ENCODE data around the gene COL11A2. TPM values are rescaled to one million over a fixed set of nuclear protein-coding genes. Genes with fewer than 3 reads are reported as not detected.
"Not testable (repeated sequence)": the region's sequence is repeated elsewhere in the genome, so short reads cannot be mapped to it uniquely, and the experiment has no call there.

The COL11A2 gene
- total RNA-seq, 2 donors from 2014 or later = 2.5 to 3.2 TPM

DNA sequence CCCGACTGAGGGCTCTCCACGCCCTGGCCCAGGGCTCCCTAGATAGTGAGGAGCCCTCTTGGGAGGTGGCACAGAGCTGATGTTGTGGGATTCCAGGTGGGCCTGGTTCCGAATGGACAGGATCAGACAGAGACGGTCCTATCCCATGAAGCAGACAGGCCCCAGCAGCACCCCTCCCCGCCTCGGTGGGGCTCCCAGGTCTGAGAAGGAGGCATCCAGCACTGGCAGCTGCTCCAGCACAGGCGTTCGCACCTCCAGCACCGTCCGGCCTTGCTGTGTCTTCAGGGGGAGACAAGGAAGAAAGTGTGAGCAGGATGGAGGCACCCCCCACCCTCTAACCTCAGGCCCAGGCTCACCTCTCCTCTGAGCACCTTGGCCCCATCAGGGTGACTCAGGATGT, 28.7 kb downstream of the COL11A2 start:
- no peaks in the 10 kb centered on the region for H3K27me3 Mint-ChIP-seq (ENCODE audit: low read depth)
- no peaks in the 10 kb centered on the region for H3K9me3 Mint-ChIP-seq
- H3K4me3 Mint-ChIP-seq = no peak overlapping the region
- no peak overlapping the region for H3K27ac Mint-ChIP-seq
- H3K4me1 Mint-ChIP-seq (ENCODE audit: low read depth) = peaks cover 14% of the 10 kb centered on the region
- H3K36me3 Mint-ChIP-seq (ENCODE audit: insufficient read depth in 2 of 2) = no peaks in the 10 kb centered on the region
- DNase-seq = no peak
- ATAC-seq (replicated peaks in 1 of 2) = no peak

DNA sequence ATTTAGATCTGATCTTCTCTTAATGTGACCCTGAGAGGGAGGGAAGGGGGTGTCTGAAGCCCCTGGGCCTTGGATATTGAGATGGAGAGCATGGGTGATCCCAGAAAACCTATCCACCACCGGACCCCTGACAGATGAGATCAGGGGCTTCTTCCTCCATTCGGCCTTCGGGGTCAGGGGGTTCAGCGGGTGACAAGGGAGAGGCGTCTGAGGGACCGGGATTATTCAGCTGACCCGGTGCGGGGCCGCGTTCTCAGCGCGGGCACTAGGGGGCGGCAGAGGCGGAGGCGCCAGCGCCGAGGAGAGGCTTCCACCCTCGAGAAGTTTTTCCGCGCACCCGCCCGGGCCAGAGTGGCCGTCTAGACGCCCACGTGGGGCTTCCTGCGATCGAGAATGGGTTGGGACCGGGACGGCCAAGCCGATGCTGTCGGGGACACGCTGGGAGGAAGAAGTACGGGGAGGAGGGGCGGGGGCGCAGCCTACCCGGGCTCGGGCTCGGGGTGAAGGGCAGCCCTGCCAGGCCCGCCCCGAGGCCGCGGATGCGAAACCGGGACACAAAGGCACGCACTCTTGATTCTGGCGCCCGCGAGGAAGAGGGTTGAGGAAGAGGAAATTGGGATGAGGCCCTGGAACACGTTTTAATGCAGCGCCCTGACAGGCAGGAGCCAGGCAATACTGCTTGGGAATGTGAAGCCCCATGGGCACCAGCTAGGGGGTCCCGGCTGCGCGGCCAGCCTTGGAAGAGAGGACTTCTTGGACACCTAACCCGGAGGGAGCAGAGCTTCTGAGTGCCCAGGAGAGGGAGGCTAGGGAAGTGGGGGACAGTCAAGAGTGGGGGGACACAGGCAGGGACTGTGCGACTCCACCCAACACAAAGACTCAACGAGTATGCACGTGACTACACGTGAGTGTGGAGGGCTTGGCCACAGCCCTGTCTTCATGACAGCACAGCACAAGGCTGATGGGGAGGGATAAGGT, 30.6 kb downstream of the COL11A2 start:
- Mint-ChIP-seq H3K27me3 (ENCODE audit: low read depth) (no peaks in the 10 kb centered on the region), H3K27ac (no peak overlapping the region), H3K9me3 (no peaks in the 10 kb centered on the region), H3K36me3 (ENCODE audit: insufficient read depth in 2 of 2) (no peaks in the 10 kb centered on the region), H3K4me3 (peak overlapping the region; percentile 84 to 89), H3K4me1 (ENCODE audit: low read depth) (peaks cover 14% of the 10 kb centered on the region)
- ATAC-seq (replicated peaks in 1 of 2) (peak; percentile 93 to 95), DNase-seq (peak; percentile 86 to 92)

DNA sequence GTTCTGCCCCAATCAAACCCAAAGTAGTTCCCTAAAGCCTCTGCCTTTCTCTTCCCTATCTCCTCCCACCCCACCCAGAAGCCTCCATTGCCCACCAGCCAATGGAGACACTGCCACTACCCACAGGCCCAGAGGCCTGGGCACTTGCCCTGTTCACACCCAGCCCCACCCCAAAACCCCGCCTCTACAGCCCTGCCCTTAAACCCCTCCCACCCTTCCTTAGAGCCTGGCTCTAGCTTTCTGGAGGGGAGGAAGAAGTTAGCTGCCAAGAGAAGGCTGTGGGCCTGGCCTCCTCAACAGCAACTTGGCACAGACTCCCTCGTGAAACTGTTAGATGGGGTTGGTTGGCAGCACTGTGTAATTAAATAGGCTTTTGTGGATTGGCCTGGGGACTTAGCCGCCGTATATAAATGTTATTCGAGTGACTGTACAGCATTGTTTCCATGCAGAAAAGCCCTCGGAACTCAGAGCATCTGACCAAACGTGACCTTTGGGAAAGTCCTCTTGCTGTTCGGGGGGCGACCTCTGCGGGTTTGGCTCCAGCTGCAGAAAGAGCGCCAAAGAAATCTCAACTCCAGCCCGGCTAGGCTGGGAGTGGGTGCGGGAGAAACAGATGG, 31.4 kb downstream of the COL11A2 start:
- H3K27ac Mint-ChIP-seq = no peak overlapping the region

DNA sequence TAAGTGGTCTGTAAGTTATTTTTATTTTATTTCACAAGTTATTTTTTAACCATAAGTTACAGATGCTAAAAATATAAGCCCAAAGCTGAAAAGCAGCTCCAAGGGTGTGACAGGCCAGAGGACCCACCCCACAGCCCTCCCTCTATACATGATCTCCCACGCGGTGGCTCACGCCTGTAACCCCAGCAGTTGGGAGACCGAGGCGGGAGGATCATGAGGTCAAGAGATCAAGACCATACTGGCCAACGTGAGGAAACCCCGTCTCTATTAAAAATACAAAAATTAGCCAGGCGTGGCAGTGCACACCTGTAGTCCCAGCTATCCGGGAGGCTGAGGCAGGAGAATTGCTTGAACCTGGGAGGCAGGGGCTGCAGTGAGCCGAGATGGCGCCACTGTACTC, 32.2 kb downstream of the COL11A2 start:
- Mint-ChIP-seq H3K9me3 (no peaks in the 10 kb centered on the region), H3K27ac (no peak overlapping the region), H3K4me1 (ENCODE audit: low read depth) (peaks cover 14% of the 10 kb centered on the region), H3K36me3 (ENCODE audit: insufficient read depth in 2 of 2) (no peaks in the 10 kb centered on the region), H3K27me3 (ENCODE audit: low read depth) (no peaks in the 10 kb centered on the region), H3K4me3 (no peak overlapping the region)
- no peak for DNase-seq
- no peak for ATAC-seq (replicated peaks in 1 of 2)

More for the DNA sequence above, 31.4 kb downstream of the COL11A2 start:
- DNase-seq (peak in 1 of 2 donors; percentile 28), ATAC-seq (replicated peaks in 1 of 2) (peak in 1 of 2 donors; percentile 33)
- Mint-ChIP-seq H3K9me3 (no peaks in the 10 kb centered on the region), H3K27me3 (ENCODE audit: low read depth) (no peaks in the 10 kb centered on the region), H3K36me3 (ENCODE audit: insufficient read depth in 2 of 2) (no peaks in the 10 kb centered on the region), H3K4me1 (ENCODE audit: low read depth) (peaks cover 14% of the 10 kb centered on the region), H3K4me3 (peak overlapping the region; percentile 84 to 89)

DNA sequence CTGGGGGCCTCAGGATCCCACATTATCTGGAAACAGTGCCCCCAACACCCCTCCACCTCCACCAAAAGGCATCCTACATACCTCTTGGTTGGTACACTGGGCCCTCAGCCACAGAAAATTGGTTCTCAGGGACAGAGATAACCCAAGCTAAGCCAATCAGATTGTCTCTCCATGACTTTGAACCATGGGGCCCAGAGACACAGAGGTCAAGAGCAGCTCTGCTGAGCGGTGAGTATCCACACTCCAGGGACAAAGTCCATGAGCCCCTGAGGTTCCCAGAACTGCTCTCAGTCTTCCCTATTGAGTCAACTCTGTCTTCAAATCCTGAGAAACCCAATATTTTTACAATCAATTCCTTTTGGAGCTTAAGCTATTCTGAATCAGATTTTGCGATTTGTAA, 35.3 kb downstream of the COL11A2 start:
- Mint-ChIP-seq H3K36me3 (ENCODE audit: insufficient read depth in 2 of 2) (peaks cover under 1% of the 10 kb centered on the region in 2 donors), H3K4me3 (no peak overlapping the region), H3K9me3 (peaks cover 0 to under 1% of the 10 kb centered on the region in 2 donors), H3K27ac (no peak overlapping the region), H3K4me1 (ENCODE audit: low read depth) (peaks cover 12% of the 10 kb centered on the region), H3K27me3 (ENCODE audit: low read depth) (no peaks in the 10 kb centered on the region)
- no peak for DNase-seq
- no peak for ATAC-seq (replicated peaks in 1 of 2)

DNA sequence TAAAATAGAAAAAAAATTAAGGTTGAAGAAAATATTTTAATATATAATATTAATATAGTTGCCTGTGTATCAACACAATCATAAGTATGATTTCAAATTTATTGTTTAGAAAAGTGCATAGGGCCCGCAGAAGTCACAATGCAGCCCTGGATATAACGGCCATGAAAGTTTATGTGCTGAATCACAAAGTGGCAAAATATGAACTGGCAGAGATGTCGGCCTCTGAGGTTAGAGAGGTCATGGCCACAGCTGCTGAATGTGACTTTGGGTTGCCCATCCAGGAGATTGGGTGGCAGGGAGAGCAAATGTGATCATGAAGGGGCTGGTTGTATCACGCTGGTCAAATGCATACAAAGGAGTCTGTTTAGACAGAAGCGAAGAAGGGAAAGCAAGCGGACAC, 35.7 kb downstream of the COL11A2 start:
- Mint-ChIP-seq H3K27me3 (ENCODE audit: low read depth) (no peaks in the 10 kb centered on the region), H3K4me1 (ENCODE audit: low read depth) (peaks cover 7% of the 10 kb centered on the region), H3K36me3 (ENCODE audit: insufficient read depth in 2 of 2) (peaks cover 3 to 4% of the 10 kb centered on the region in 2 donors), H3K9me3 (peaks cover 0 to 4% of the 10 kb centered on the region in 2 donors), H3K4me3 (no peak overlapping the region), H3K27ac (no peak overlapping the region)
- no peak for ATAC-seq (replicated peaks in 1 of 2)
- no peak for DNase-seq

DNA sequence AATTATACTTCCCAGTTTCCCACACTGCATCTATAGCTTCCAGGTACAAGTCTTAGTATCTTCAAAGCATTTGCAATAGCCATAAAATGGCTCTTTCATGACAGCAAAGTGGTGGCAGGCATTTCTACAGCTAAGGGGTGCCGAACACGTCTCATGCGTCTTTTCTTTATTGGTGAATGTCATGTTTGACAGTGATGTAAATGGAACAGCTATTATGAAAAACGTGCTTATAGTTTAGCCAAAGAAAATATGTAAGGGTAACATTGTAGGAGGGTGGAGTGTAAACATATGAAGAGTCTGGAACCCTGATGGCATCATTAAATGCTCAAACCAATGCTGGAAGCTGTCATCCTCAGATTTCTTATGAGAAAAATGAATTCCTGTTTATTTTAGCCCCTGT, 37.9 kb downstream of the COL11A2 start:
- peaks cover 3 to 4% of the 10 kb centered on the region in 2 donors for H3K36me3 Mint-ChIP-seq (ENCODE audit: insufficient read depth in 2 of 2)
- no peaks in the 10 kb centered on the region for H3K27me3 Mint-ChIP-seq (ENCODE audit: low read depth)

DNA sequence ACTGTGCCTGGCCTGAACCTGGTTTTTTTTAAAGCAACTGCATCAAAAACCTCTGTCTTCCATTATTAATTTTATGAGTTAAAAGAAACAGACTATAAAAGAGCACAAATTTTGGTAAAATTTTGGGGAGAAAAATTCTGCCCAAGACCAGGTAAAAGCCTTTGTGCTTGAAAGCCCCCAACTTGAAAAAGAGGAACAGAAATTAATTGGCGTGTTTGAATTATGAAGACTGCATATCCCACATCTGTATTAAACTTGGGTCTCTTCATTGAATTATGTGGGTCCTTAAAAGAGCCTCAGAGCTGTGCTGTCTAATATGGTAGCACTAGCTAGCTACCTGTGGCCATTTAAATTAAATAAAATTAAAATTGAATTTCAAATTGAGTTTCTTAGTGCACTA, 41.2 kb downstream of the COL11A2 start:
- Mint-ChIP-seq H3K27me3 (ENCODE audit: low read depth) (no peaks in the 10 kb centered on the region), H3K36me3 (ENCODE audit: insufficient read depth in 2 of 2) (peaks cover 3 to 4% of the 10 kb centered on the region in 2 donors), H3K27ac (no peak overlapping the region), H3K4me3 (no peak overlapping the region), H3K9me3 (peaks cover 0 to 4% of the 10 kb centered on the region in 2 donors), H3K4me1 (ENCODE audit: low read depth) (no peaks in the 10 kb centered on the region)
- DNase-seq (no peak), ATAC-seq (replicated peaks in 1 of 2) (no peak)

More for the DNA sequence above, 37.9 kb downstream of the COL11A2 start:
- DNase-seq (no peak), ATAC-seq (replicated peaks in 1 of 2) (no peak)
- Mint-ChIP-seq H3K4me3 (no peak overlapping the region), H3K4me1 (ENCODE audit: low read depth) (no peaks in the 10 kb centered on the region), H3K27ac (no peak overlapping the region), H3K9me3 (peaks cover 0 to 4% of the 10 kb centered on the region in 2 donors)

DNA sequence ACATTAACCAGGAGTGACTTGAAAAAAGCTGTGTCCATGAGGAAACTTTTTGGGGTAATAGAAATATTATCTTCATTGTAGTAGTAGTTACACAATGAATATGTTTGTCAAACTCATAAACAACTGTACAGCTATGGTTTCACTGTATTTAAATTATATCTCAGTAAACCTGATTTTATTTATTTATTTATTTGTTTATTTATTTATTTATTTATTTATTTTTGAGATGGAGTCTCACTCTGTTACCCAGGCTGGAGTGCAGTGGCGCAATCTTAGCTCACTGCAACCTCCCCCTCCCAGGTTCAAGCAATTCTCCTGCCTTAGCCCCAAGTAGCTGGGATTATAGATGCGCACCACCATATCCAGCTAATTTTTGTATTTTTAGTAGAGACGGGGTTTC, 41.7 kb downstream of the COL11A2 start:
- not testable (repeated sequence) for DNase-seq; H3K4me1 Mint-ChIP-seq (ENCODE audit: low read depth); H3K4me3 Mint-ChIP-seq; H3K9me3 Mint-ChIP-seq; ATAC-seq (replicated peaks in 1 of 2); H3K36me3 Mint-ChIP-seq (ENCODE audit: insufficient read depth in 2 of 2); H3K27me3 Mint-ChIP-seq (ENCODE audit: low read depth); H3K27ac Mint-ChIP-seq

DNA sequence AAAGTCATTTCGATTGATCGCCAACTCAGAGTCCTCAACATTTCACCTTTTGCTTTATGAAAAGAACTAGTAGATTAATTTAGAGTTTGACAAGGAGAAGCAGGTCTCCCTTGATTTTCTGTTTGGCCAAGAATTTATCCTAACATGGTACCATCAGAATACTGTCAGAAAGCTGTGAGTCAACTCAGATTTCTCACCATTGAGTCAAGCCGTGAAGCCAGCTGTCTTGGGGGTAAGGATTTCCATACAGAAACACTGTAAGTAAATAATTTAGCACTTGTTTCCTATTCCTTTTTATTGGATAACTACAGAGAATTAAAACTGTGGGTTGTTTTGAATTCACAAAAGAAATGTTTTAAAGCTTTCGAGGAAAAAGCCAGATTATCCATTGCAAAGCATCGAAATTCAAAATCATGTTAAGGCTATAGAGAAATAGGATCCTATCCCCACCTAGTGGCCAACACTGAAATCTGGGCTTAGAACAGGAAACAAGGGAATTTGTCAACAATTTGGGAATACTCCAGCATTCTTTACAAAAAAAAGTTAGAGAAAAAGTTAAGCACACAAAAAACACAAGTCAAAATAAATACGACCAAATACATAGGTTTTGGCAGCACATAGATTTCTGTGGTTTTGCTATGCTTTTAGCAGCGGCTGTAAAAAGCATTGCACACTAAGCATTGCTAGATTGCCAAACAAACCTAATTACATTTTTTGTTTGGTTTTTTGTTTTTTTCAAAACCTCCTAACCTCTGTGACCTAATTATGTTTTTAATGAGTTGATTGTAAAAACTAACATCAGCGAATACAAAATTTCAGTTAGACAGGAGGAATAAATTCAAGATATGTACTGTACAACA, 44.2 kb downstream of the COL11A2 start:
- Mint-ChIP-seq H3K27me3 (ENCODE audit: low read depth) (peaks cover 5% of the 10 kb centered on the region), H3K9me3 (peaks cover 0 to 4% of the 10 kb centered on the region in 2 donors), H3K36me3 (ENCODE audit: insufficient read depth in 2 of 2) (peaks cover 3 to 4% of the 10 kb centered on the region in 2 donors), H3K4me1 (ENCODE audit: low read depth) (no peaks in the 10 kb centered on the region), H3K4me3 (no peak overlapping the region), H3K27ac (no peak overlapping the region)
- no peak for ATAC-seq (replicated peaks in 1 of 2)
- no peak for DNase-seq

DNA sequence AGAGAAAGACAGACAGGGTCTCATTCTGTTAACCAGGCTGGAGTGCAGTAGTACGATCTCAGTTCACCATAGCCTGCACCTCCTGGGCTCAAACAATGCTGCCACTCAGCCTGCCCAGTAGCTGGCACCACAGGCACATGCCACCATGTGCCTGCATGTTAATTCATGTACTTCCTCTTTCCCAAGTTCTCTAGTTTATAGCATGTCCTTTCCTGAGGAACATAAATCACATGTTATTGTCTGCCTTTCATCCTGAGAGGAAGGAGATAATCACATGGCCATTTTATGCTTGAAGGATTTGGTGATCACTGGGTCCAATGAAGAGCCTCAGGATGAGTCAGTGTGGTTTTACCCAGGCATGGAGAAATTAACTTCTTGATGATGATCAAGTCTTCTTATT, 47.9 kb downstream of the COL11A2 start:
- Mint-ChIP-seq H3K27me3 (ENCODE audit: low read depth) (peaks cover 34% of the 10 kb centered on the region), H3K36me3 (ENCODE audit: insufficient read depth in 2 of 2) (no peaks in the 10 kb centered on the region), H3K4me3 (no peak overlapping the region), H3K27ac (no peak overlapping the region), H3K9me3 (no peaks in the 10 kb centered on the region), H3K4me1 (ENCODE audit: low read depth) (no peaks in the 10 kb centered on the region)
- ATAC-seq (replicated peaks in 1 of 2) = no peak
- no peak for DNase-seq

DNA sequence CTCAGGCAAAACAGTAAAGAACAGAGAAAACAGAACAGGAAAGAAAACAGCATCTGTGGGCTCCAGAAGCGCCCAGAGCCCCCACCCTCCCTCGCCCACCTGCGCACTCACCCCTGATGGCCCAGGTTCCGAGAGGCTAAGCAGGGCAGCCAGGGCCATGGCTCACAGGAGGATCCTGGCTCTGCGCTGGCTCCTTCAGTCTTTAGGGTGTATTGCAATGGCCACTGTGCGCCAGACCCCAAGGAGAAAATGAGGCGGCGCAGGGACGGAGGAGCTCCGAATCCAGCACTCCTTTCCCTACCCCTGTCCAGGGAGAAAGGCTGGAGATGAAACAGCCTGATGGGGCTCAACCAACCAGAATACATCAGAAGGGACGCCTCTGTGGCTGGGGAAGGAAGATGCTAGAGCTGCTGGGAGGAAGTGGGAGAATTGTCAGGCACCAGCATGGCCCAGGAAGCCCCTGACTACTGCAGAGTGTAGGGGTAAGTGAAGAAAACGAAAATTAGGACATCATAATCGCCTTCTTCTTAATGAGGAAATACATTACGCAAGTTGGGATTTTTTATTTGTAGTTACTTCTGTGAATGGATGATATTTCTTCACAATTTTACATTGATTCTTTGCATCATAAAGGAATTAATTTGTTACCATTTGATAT, 49.0 kb downstream of the COL11A2 start:
- Mint-ChIP-seq H3K4me3 (no peak overlapping the region), H3K27me3 (ENCODE audit: low read depth) (peaks cover 34% of the 10 kb centered on the region), H3K4me1 (ENCODE audit: low read depth) (no peaks in the 10 kb centered on the region), H3K27ac (no peak overlapping the region), H3K36me3 (ENCODE audit: insufficient read depth in 2 of 2) (no peaks in the 10 kb centered on the region), H3K9me3 (no peaks in the 10 kb centered on the region)
- no peak for ATAC-seq (replicated peaks in 1 of 2)
- no peak for DNase-seq

Data from activated T-cell treated with anti-CD3 and anti-CD28 coated beads, Interleukin-2, amount 50 U/mL, for 72 hours (primary cell).